ENCODE measurements around the gene SYNPO2L. TPM values are rescaled to one million over a fixed set of nuclear protein-coding genes. Genes with fewer than 3 reads are reported as not detected.
"Not testable (repeated sequence)": the region's sequence is repeated elsewhere in the genome, so short reads cannot be mapped to it uniquely, and the experiment has no call there.

Gene SYNPO2L
- total and polyA plus RNA-seq, 4 experiments from 2014 or later = not detected

DNA sequence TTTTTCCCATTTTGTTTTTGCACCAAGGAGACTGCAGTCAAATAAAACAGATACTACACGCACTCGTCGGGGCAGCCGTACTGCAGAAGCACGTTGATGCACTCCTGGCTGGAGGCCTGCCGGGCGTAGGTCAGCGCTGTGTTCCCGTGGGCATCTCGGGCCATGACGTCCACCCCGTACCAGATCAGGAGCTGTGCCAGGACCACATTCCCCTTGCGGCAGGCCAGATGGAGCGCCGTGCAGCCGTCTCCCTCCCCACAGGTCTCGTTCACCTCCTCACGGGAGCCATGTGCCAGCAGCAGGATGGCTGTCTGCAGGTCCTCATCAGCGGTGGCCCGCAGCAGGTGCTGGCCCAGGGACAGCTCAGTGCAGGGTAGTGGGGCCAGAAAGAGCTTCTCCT is 18.7 kb upstream of the SYNPO2L start:
- H3K4me1 Mint-ChIP-seq; DNase-seq; H3K4me3 Mint-ChIP-seq; H3K27me3 Mint-ChIP-seq; H3K4me1 ChIP-seq (ENCODE audit: insufficient read depth, low read length); H3K36me3 Mint-ChIP-seq; H3K36me3 ChIP-seq (ENCODE audit: insufficient read depth, low read length); H3K4me3 ChIP-seq (ENCODE audit: low read length in 2 of 2); H3K9me3 ChIP-seq (ENCODE audit: control insufficient read depth in 1 of 2, low read length in 2 of 2); H3K27ac Mint-ChIP-seq; H3K9me3 Mint-ChIP-seq; H3K27ac ChIP-seq (ENCODE audit: low read depth, low read length); POLR2A ChIA-PET (ENCODE audit: partially characterized antibody); H3K27me3 ChIP-seq (ENCODE audit: insufficient read depth, low read length); intact Hi-C loops (cut with micrococcal nuclease); CTCF ChIA-PET (ENCODE audit: partially characterized antibody): not testable (repeated sequence)

DNA sequence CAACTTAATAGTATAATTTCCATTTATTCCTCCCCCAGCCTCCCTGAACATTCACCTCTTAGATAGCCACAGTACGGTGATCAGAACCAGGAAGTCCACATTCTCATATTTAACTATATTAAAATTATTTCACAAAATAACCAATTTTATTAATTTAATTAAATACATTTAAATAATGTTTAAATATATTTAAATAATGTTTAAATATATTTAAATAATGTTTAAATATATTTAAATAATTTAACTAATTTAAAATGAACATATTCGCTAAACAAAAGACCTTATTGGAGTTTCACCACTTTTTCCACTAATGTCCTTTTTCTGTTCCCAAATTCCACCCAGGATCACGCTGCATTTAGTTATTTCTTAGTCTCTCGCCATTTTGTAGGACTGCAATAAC is 12.5 kb upstream of the SYNPO2L start:
- H3K27ac ChIP-seq (ENCODE audit: low read depth, low read length); CTCF ChIA-PET (ENCODE audit: partially characterized antibody); H3K27me3 ChIP-seq (ENCODE audit: insufficient read depth, low read length); POLR2A ChIA-PET (ENCODE audit: partially characterized antibody); H3K9me3 ChIP-seq (ENCODE audit: control insufficient read depth in 1 of 2, low read length in 2 of 2); H3K4me3 ChIP-seq (ENCODE audit: low read length in 2 of 2); DNase-seq; H3K4me1 Mint-ChIP-seq; H3K36me3 ChIP-seq (ENCODE audit: insufficient read depth, low read length); H3K27ac Mint-ChIP-seq; intact Hi-C loops (cut with micrococcal nuclease); H3K4me1 ChIP-seq (ENCODE audit: insufficient read depth, low read length); H3K36me3 Mint-ChIP-seq; H3K9me3 Mint-ChIP-seq; H3K27me3 Mint-ChIP-seq; H3K4me3 Mint-ChIP-seq: not testable (repeated sequence)

DNA sequence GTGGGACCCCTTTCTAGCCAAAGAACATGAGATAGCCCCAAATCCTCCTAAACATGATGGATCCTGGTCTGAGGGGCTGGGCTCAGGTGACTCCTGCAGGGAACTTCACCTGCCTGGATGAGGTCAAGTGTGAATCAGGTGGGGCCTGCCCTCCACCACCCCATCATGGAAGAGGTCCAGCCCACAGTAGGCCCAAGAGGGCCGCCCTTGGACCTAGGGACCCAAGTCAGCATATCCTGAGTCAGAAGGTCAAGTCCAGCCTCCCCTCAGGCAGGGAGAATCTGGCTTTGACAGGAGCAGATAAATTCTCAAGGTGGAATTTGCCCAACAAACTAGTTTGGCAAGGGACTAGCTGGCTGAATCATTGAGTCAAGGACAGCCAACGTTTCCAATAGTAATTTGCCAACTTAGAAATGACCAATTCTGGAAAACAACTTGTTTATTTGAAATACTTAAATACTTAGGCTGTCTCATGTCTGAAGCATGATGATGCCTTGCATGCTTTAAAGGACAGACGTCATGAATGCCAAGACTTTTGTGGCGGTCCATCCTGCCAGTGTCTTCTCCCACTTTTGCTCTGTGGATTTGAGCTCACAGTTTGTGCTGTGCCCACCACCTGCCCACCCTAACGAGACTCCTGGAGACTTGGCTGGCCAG is 10.5 kb upstream of the SYNPO2L start:
- intact Hi-C loops (cut with micrococcal nuclease); H3K27ac ChIP-seq (ENCODE audit: low read depth, low read length); H3K27me3 Mint-ChIP-seq; H3K9me3 ChIP-seq (ENCODE audit: control insufficient read depth in 1 of 2, low read length in 2 of 2); DNase-seq; H3K27ac Mint-ChIP-seq; POLR2A ChIA-PET (ENCODE audit: partially characterized antibody); H3K36me3 ChIP-seq (ENCODE audit: insufficient read depth, low read length); H3K4me1 ChIP-seq (ENCODE audit: insufficient read depth, low read length); H3K27me3 ChIP-seq (ENCODE audit: insufficient read depth, low read length); H3K4me1 Mint-ChIP-seq; CTCF ChIA-PET (ENCODE audit: partially characterized antibody); H3K4me3 Mint-ChIP-seq; H3K9me3 Mint-ChIP-seq; H3K4me3 ChIP-seq (ENCODE audit: low read length in 2 of 2); H3K36me3 Mint-ChIP-seq: not testable (repeated sequence)

DNA sequence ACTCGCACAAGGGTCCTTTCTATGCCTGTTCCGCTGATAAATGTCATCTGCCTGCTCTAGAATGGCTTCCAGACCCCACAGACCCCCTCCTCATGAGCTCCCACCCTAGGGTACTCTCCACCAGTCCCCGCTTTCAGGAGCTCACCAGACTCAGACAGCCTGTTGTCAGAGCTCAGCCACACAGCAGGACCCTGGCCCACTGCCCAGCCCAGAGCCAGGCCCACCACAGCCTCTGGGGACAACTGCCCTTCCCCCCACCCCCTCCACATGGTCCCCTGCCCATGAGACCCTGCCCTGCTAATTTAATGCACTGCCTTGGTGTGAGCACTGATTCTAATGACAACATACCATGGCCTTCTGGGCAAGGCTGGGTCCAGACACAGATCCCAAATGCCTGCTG is 9.8 kb upstream of the SYNPO2L start:
- H3K4me1 Mint-ChIP-seq; DNase-seq; H3K4me3 ChIP-seq (ENCODE audit: low read length in 2 of 2); H3K9me3 ChIP-seq (ENCODE audit: control insufficient read depth in 1 of 2, low read length in 2 of 2); CTCF ChIA-PET (ENCODE audit: partially characterized antibody); H3K27ac ChIP-seq (ENCODE audit: low read depth, low read length); H3K36me3 Mint-ChIP-seq; H3K9me3 Mint-ChIP-seq; H3K36me3 ChIP-seq (ENCODE audit: insufficient read depth, low read length); H3K4me1 ChIP-seq (ENCODE audit: insufficient read depth, low read length); H3K27me3 Mint-ChIP-seq; H3K4me3 Mint-ChIP-seq; intact Hi-C loops (cut with micrococcal nuclease); H3K27me3 ChIP-seq (ENCODE audit: insufficient read depth, low read length); POLR2A ChIA-PET (ENCODE audit: partially characterized antibody); H3K27ac Mint-ChIP-seq: not testable (repeated sequence)

DNA sequence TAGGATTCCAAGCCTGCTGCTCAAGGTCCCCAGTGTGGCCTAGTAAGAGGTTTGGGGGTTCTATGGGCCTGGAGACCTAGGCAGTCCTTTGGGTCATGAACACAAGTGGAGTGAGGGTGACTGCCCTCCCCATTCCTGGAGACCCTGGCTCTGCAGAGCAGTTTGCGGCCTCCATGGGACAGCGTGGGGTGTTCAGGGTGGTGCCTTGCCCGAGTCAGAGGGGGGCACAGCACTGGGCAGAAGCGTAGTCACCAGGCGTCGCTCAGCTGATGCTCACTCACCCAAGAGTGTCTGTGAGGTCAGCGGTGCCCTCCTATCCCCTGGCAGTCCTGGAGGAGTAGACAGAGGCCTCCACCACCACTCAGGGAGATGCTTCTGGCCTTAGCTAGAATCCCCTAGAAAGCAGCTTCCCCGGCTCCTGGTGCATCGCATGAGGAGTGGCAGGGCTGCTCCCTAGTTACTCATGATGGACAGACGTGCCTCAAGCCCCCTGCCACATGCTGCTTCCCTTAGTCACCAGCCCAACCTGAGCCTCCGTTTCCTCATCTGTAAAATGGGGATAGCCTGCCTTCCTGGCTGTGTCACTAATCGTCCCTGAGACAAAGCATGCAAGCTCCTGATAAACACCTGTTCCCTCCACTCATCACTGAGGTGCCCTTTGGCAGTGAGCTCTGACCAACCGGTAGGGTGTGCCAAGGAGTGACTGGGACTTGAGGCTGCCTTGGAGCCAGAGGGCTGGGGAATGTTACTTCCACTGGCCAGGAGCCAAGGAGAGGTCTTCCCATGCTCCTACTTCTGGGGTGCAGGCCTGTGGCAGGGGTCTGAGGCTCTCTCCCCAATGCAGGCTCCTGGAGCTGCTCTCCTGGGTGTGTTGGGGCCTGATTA is 8.6 kb upstream of the SYNPO2L start:
- intact Hi-C loops (cut with micrococcal nuclease); POLR2A ChIA-PET (ENCODE audit: partially characterized antibody); H3K4me3 Mint-ChIP-seq; DNase-seq; H3K4me1 ChIP-seq (ENCODE audit: insufficient read depth, low read length); H3K9me3 ChIP-seq (ENCODE audit: control insufficient read depth in 1 of 2, low read length in 2 of 2); H3K27me3 Mint-ChIP-seq; H3K9me3 Mint-ChIP-seq; CTCF ChIA-PET (ENCODE audit: partially characterized antibody); H3K27ac ChIP-seq (ENCODE audit: low read depth, low read length); H3K27me3 ChIP-seq (ENCODE audit: insufficient read depth, low read length); H3K4me3 ChIP-seq (ENCODE audit: low read length in 2 of 2); H3K27ac Mint-ChIP-seq; H3K4me1 Mint-ChIP-seq; H3K36me3 Mint-ChIP-seq; H3K36me3 ChIP-seq (ENCODE audit: insufficient read depth, low read length): not testable (repeated sequence)

DNA sequence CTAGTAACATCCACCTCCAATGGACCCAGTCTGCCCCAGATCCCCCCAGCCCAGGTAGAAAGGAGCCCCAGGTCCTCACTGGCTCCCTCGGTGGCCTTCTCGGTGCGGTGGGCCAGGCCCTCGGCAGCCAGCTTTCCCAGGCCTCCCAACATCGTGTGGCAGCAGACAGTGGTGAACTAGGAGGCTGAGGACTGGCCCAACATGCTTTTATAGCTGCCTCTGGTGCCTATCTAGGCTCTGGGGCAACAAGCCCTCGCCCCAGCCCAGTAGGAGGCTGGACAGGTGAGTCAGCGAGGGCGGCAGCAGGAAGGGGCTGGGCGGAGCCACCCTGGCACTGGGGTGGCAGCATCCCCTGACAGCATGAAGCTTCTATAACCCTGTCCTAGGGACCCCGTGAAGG is 7.8 kb upstream of the SYNPO2L start:
- H3K27ac ChIP-seq (ENCODE audit: low read depth, low read length); H3K36me3 Mint-ChIP-seq; H3K27me3 ChIP-seq (ENCODE audit: insufficient read depth, low read length); intact Hi-C loops (cut with micrococcal nuclease); H3K4me1 ChIP-seq (ENCODE audit: insufficient read depth, low read length); H3K4me3 Mint-ChIP-seq; H3K4me3 ChIP-seq (ENCODE audit: low read length in 2 of 2); H3K9me3 Mint-ChIP-seq; DNase-seq; CTCF ChIA-PET (ENCODE audit: partially characterized antibody); H3K36me3 ChIP-seq (ENCODE audit: insufficient read depth, low read length); H3K4me1 Mint-ChIP-seq; H3K27ac Mint-ChIP-seq; H3K9me3 ChIP-seq (ENCODE audit: control insufficient read depth in 1 of 2, low read length in 2 of 2); POLR2A ChIA-PET (ENCODE audit: partially characterized antibody); H3K27me3 Mint-ChIP-seq: not testable (repeated sequence)

DNA sequence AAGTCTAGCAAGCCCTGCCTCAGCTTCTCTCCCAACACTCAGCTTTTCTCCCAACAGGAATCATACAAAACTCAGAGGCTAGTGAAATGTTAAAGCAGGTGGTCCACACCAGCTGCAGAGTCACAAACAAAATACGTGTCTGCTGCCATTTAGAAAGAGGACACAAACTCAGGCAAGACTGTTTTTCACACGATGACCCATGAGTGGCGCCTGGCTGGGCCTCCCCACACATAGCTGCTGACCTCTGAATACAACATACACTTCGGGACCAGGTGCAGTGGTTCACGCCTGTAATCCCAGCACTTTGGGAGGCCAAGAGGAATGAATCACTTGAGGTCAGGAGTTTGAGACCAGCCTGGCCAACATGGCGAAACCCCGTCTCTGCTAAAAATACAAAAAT is 6.9 kb upstream of the SYNPO2L start:
- H3K4me1 ChIP-seq (ENCODE audit: insufficient read depth, low read length); H3K9me3 ChIP-seq (ENCODE audit: control insufficient read depth in 1 of 2, low read length in 2 of 2); H3K4me1 Mint-ChIP-seq; POLR2A ChIA-PET (ENCODE audit: partially characterized antibody); CTCF ChIA-PET (ENCODE audit: partially characterized antibody); H3K9me3 Mint-ChIP-seq; H3K27me3 Mint-ChIP-seq; DNase-seq; H3K27me3 ChIP-seq (ENCODE audit: insufficient read depth, low read length); H3K27ac Mint-ChIP-seq; H3K4me3 Mint-ChIP-seq; intact Hi-C loops (cut with micrococcal nuclease); H3K27ac ChIP-seq (ENCODE audit: low read depth, low read length); H3K36me3 Mint-ChIP-seq; H3K4me3 ChIP-seq (ENCODE audit: low read length in 2 of 2); H3K36me3 ChIP-seq (ENCODE audit: insufficient read depth, low read length): not testable (repeated sequence)

Data from CD4-positive, alpha-beta memory T cell (primary cell).